H1 (cell line): ENCODE data around the gene TP53. TPM values are rescaled to one million over a fixed set of nuclear protein-coding genes. Genes with fewer than 3 reads are reported as not detected.

ENCODE experiments used
- CTCF ChIA-PET: fragments of 300-600 bp; sonication (Branson Sonifier 250); formaldehyde crosslinking; loops from one replicate; lab custom pipeline; 2021; ENCODE audit not compliant: partially characterized antibody; lab: Charles Lee
- POLR2A ChIA-PET: fragments of 300-600 bp; sonication (Branson Sonifier 250); formaldehyde crosslinking; loops from one replicate; lab custom pipeline; 2021; ENCODE audit warnings: inconsistent platforms; ENCODE audit not compliant: partially characterized antibody; lab: Charles Lee
- DNase-seq, 2 experiments: peaks; one replicate each; pipeline versions ENCODE4 v3.0.0 to v3.0.0-alpha.2; 2010 to 2022; ENCODE audit warnings: low spot score in 2 of 2, low read depth in 1 of 2, mixed read lengths in 1 of 2
- FAIRE-seq: peaks from 2 replicates; lab custom pipeline; 2011; peaks lifted over from hg19 to GRCh38; lab: Jason Lieb, UNC
- H2AFZ ChIP-seq: 2 replicates; pipeline ENCODE4 v1.8.1; 2012; ENCODE audit warnings: low read length, inconsistent platforms
- H2AK5ac ChIP-seq: 2 replicates; pipeline ENCODE4 v1.6.1; 2013; ENCODE audit warnings: low read depth, low read length
- H2BK120ac ChIP-seq: replicated peaks from 2 replicates; pipeline ENCODE3; 2013; ENCODE audit warnings: low read depth, low read length, inconsistent platforms
- H2BK12ac ChIP-seq: 2 replicates; pipeline ENCODE4 v1.6.1; 2013; ENCODE audit warnings: low read depth, low read length
- H2BK15ac ChIP-seq: 2 replicates; pipeline ENCODE4 v1.6.1; 2013; ENCODE audit warnings: low read length
- H2BK20ac ChIP-seq: 2 replicates; pipeline ENCODE4 v1.6.1; 2013; ENCODE audit warnings: low read length
- H2BK5ac ChIP-seq: 2 replicates; pipeline ENCODE4 v1.6.1; 2013; ENCODE audit warnings: low read depth, low read length
- H3K14ac ChIP-seq: 2 replicates; pipeline ENCODE4 v1.6.1; 2013; ENCODE audit warnings: inconsistent platforms; ENCODE audit not compliant: insufficient read length
- H3K18ac ChIP-seq: 2 replicates; pipeline ENCODE4 v1.6.1; 2013; ENCODE audit warnings: low read length; ENCODE audit errors: extremely low read depth
- H3K23ac ChIP-seq: 2 replicates; pipeline ENCODE4 v1.6.1; 2013; ENCODE audit warnings: inconsistent platforms; ENCODE audit not compliant: insufficient read length
- H3K23me2 ChIP-seq: 2 replicates; pipeline ENCODE4 v1.6.1; 2013; ENCODE audit warnings: low read depth, low read length
- H3K27ac ChIP-seq: 2 replicates; pipeline ENCODE4 v1.6.1; 2011; ENCODE audit warnings: low read depth, low read length, inconsistent platforms
- H3K27me3 ChIP-seq, 4 experiments: replicated peaks in 1 of 4; 1 replicate in 1 of 4; 2 replicates in 3 of 4; pipeline versions ENCODE4 v1.6.1 to v1.8.1; 2011 to 2013; ENCODE audit warnings: low read length in 3 of 4, mild to moderate bottlenecking in 3 of 4, inconsistent platforms in 2 of 4, mixed read lengths in 2 of 4, moderate library complexity in 1 of 4; ENCODE audit not compliant: control insufficient read depth in 3 of 4, insufficient read depth in 3 of 4; ENCODE audit errors: extremely low read depth in 1 of 4
- H3K36me3 ChIP-seq, 4 experiments: 2 replicates each; pipeline versions ENCODE4 v1.6.1 to v1.8.1; 2011 to 2013; ENCODE audit warnings: mild to moderate bottlenecking in 4 of 4, low read length in 3 of 4, moderate library complexity in 2 of 4, control low read depth in 1 of 4, inconsistent platforms in 1 of 4; ENCODE audit not compliant: insufficient read depth in 4 of 4, control insufficient read depth in 2 of 4
- H3K4ac ChIP-seq: replicated peaks from 2 replicates; pipeline ENCODE3; 2013; ENCODE audit warnings: low read length, low read depth, mixed read lengths, inconsistent platforms; ENCODE audit not compliant: insufficient read length
- H3K4me1 ChIP-seq, 4 experiments: replicated peaks in 1 of 4; 1 replicate in 1 of 4; 2 replicates in 3 of 4; pipeline versions ENCODE4 v1.6.1 to v1.8.1; 2011 to 2013; ENCODE audit warnings: low read length in 3 of 4, inconsistent platforms in 2 of 4, mixed read lengths in 1 of 4; ENCODE audit not compliant: insufficient read depth in 4 of 4, control insufficient read depth in 3 of 4
- H3K4me2 ChIP-seq, 2 experiments: 2 replicates each; pipeline versions ENCODE4 v1.6.1 to v1.8.1; 2011 to 2013; ENCODE audit warnings: low read depth in 2 of 2, low read length in 2 of 2, control low read depth in 1 of 2, inconsistent platforms in 1 of 2, mild to moderate bottlenecking in 1 of 2; ENCODE audit not compliant: insufficient read depth in 1 of 2
- H3K4me3 ChIP-seq, 4 experiments: fragments of 200-600, 300-600 bp in 1 of 4; sonication (generic), shearing (Covaris generic), sonication (Bioruptor Twin) in 1 of 4; 2 replicates each; pipeline versions ENCODE4 v1.5.1 to v1.8.1; 2011 to 2016; ENCODE audit warnings: low read length in 4 of 4, low read depth in 3 of 4, control low read depth in 2 of 4, inconsistent platforms in 2 of 4, mild to moderate bottlenecking in 2 of 4, mixed read lengths in 1 of 4, moderate library complexity in 1 of 4; ENCODE audit not compliant: insufficient read depth in 2 of 4; ENCODE audit errors: extremely low read depth in 1 of 4
- H3K56ac ChIP-seq: replicated peaks from 2 replicates; pipeline ENCODE3; 2013; ENCODE audit warnings: low read depth, mild to moderate bottlenecking, mixed read lengths, low read length, inconsistent platforms; ENCODE audit not compliant: insufficient read length
- H3K79me1 ChIP-seq: 2 replicates; pipeline ENCODE4 v1.6.1; 2013; ENCODE audit warnings: low read depth, low read length, control low read depth
- H3K79me2 ChIP-seq, 2 experiments: 2 replicates each; pipeline versions ENCODE4 v1.6.1 to v1.8.1; 2012 to 2013; ENCODE audit warnings: low read length in 2 of 2, mild to moderate bottlenecking in 2 of 2, inconsistent platforms in 1 of 2; ENCODE audit not compliant: insufficient read depth in 2 of 2, control insufficient read depth in 1 of 2
- H3K9ac ChIP-seq, 4 experiments: replicated peaks in 1 of 4; 1 replicate in 1 of 4; 2 replicates in 3 of 4; pipeline versions ENCODE4 v1.6.1 to v1.8.1; 2011 to 2013; ENCODE audit warnings: low read depth in 3 of 4, low read length in 3 of 4, control low read depth in 2 of 4, mild to moderate bottlenecking in 2 of 4, moderate library complexity in 2 of 4, inconsistent platforms in 1 of 4; ENCODE audit errors: extremely low read depth in 1 of 4
- H3K9me3 ChIP-seq, 2 experiments: 2 replicates each; pipeline versions ENCODE4 v1.6.1 to v1.8.1; 2012 to 2013; ENCODE audit warnings: mild to moderate bottlenecking in 2 of 2, moderate library complexity in 2 of 2, control low read depth in 1 of 2, inconsistent platforms in 1 of 2, low read depth in 1 of 2, low read length in 1 of 2, mixed read lengths in 1 of 2; ENCODE audit not compliant: insufficient read depth in 2 of 2
- H4K20me1 ChIP-seq, 2 experiments: replicated peaks in 1 of 2; 2 replicates each; pipeline versions ENCODE3 to v1.8.1; 2011 to 2013; ENCODE audit warnings: inconsistent platforms in 2 of 2, low read length in 2 of 2, mild to moderate bottlenecking in 1 of 2; ENCODE audit not compliant: insufficient read depth in 2 of 2, control insufficient read depth in 1 of 2
- H4K5ac ChIP-seq: 2 replicates; pipeline ENCODE4 v1.6.1; 2013; ENCODE audit warnings: low read length, low read depth, mixed read lengths, inconsistent platforms; ENCODE audit not compliant: insufficient read length
- H4K8ac ChIP-seq: 2 replicates; pipeline ENCODE4 v1.8.0; 2013; ENCODE audit warnings: mild to moderate bottlenecking, moderate library complexity, low read length, inconsistent platforms; ENCODE audit not compliant: insufficient read depth; ENCODE audit errors: extremely low read depth
- H4K91ac ChIP-seq: replicated peaks from 2 replicates; pipeline ENCODE3; 2013; ENCODE audit warnings: low read length, mixed read lengths, inconsistent platforms; ENCODE audit not compliant: insufficient read length
- FOSL1 ChIP-seq: IDR thresholded peaks from 2 replicates; pipeline ENCODE4 v1.6.1; 2011; ENCODE audit warnings: mild to moderate bottlenecking, low read depth, low read length, moderate library complexity; ENCODE audit not compliant: insufficient read depth
- MAX ChIP-seq: IDR thresholded peaks from 2 replicates; pipeline ENCODE4 v1.6.1; 2012; ENCODE audit warnings: inconsistent platforms
- RAD21 ChIP-seq, 2 experiments: IDR thresholded peaks in 1 of 2; conservative IDR thresholded peaks in 1 of 2; 2 replicates each; pipeline ENCODE4 v1.6.1; 2011; ENCODE audit warnings: low read depth in 2 of 2, low read length in 2 of 2, improper control_type of control experiment in 1 of 2, inconsistent platforms in 1 of 2, mild to moderate bottlenecking in 1 of 2, moderate library complexity in 1 of 2
- SAP30 ChIP-seq: fragments of 300-600 bp; sonication (generic); IDR thresholded peaks from 2 replicates; pipeline ENCODE4 v1.7.1; 2012; ENCODE audit warnings: low read length, moderate library complexity, mild to moderate bottlenecking, inconsistent platforms; ENCODE audit not compliant: insufficient read depth, insufficient replicate concordance
- SIN3A ChIP-seq, 2 experiments: IDR thresholded peaks in 1 of 2; conservative IDR thresholded peaks in 1 of 2; 2 replicates each; pipeline ENCODE4 v1.6.1; 2011 to 2012; ENCODE audit warnings: low read length in 2 of 2, improper control_type of control experiment in 1 of 2, low read depth in 1 of 2, mild to moderate bottlenecking in 1 of 2
- SP1 ChIP-seq: IDR thresholded peaks from 2 replicates; pipeline ENCODE4 v1.6.1; 2011; ENCODE audit warnings: low read depth, low read length
- TAF1 ChIP-seq: IDR thresholded peaks from 2 replicates; pipeline ENCODE4 v1.6.1; 2011; ENCODE audit warnings: mild to moderate bottlenecking, low read depth, low read length
- TAF7 ChIP-seq: optimal IDR thresholded peaks from 2 replicates; pipeline ENCODE3; 2011; ENCODE audit warnings: low read depth, mild to moderate bottlenecking, inconsistent platforms, low read length, moderate library complexity, borderline replicate concordance
- TCF12 ChIP-seq: IDR thresholded peaks from 2 replicates; pipeline ENCODE4 v1.6.1; 2011; ENCODE audit warnings: low read depth, mild to moderate bottlenecking, low read length
- WGBS, 2 experiments: shearing (Covaris generic) in 1 of 2; methylation state at CpG; one replicate each; pipeline versions ENCODE4 v1.1.6 to v1.1.7; 2013 to 2015; ENCODE audit warnings: low lambda C conversion rate in 2 of 2, mixed read lengths in 2 of 2, inconsistent platforms in 1 of 2, low coverage in 1 of 2, missing lambda C conversion rate in 1 of 2; ENCODE audit not compliant: insufficient replicate concordance in 2 of 2, insufficient coverage in 1 of 2, insufficient read length in 1 of 2; ENCODE audit errors: extremely low coverage in 1 of 2, missing lambda C conversion rate in 1 of 2; 5-methylcytosine and 5-hydroxymethylcytosine counted together
- polyA plus RNA-seq, 7 experiments: library from polyadenylated mRNA; depleted of rRNA in 3 of 7; stranded (reverse) in 5 of 7; unstranded in 2 of 7; fragments of >200 nt in 5 of 7; fragments of 200-250 nt in 2 of 7; gene quantifications; 1 replicate in 5 of 7; 2 replicates in 1 of 7; 4 replicates in 1 of 7; pipeline versions ENCODE4 v1.2.1 to v1.2.3, GENCODE V29; 2011 to 2013; ENCODE audit warnings: missing spikeins in 2 of 7, mixed read lengths in 2 of 7
- total RNA-seq: library from RNA; stranded (reverse); fragmentation: NEBNext Ultra II Directional; extraction: Animal tissue kit (Norgen Biotek cat#: 25700); gene quantifications from 2 replicates; pipeline ENCODE4 v1.2.1, GENCODE V29; 2021

The TP53 gene
- total and polyA plus RNA-seq, 2 of the 8 experiments (the other 6 are each of a cell fraction or from before 2014, with no cell fraction given), result 143 to 198 TPM

GRCh38 chr17:7676533-7676932, 10.8 kb downstream of the TP53 start:
- Histone ChIP-seq H3K18ac (no peak overlapping the region), H3K4me3 (peak overlapping the region in 2 of 4 experiments; percentile 15 to 16; a peak in 2 of 8 replicates), H4K91ac (no peak overlapping the region), H3K79me1 (peaks cover 3% of the 10 kb centered on the region; the same call in 1 of the 2 replicates), H3K36me3 (peaks cover 24 to 44% (median 37%) of the 10 kb centered on the region in 4 experiments), H2BK5ac (peak overlapping the region; percentile 40; the same call in 1 of the 2 replicates), H3K27ac (no peak overlapping the region; the same call in 1 of the 2 replicates), H3K23ac (no peak overlapping the region), H3K4me2 (peak overlapping the region; percentile 47 to 57), H3K4me1 (peaks cover 5 to 18% (median 12%) of the 10 kb centered on the region in 4 experiments), H2AK5ac (no peak overlapping the region), H3K79me2 (peaks cover 0 to 25% of the 10 kb centered on the region in 2 experiments; a peak in 2 of 4 replicates), H4K5ac (no peak overlapping the region), H4K8ac (no peak overlapping the region), H3K56ac (no peak overlapping the region)
- CTCF ChIA-PET, result interaction anchor here (0.6 to 15.7 kb wide), 6 partner anchors 9 to 87 kb away, joined by 4 to 332 read pairs (median 68); partner anchors contain the start of genes SHBG, SOX15, TP53 and WRAP53
- DNase-seq (no peak), FAIRE-seq (peak; percentile 32)
- WGBS, 2 experiments, result 81% methylated on average over 5 of the region's 5 CpGs; no CpG with 5 or more reads in 1 of the 2 experiments
- TF ChIP-seq MAX, result peak; percentile 49
- 0 out of 4 replicates have a peak, but pooled peaks of 1 of the 2 experiments have one; percentile 50 for TF ChIP-seq SIN3A (conservative IDR thresholded peaks at IDR 0.05 in 1 of 2, IDR thresholded peaks at IDR 0.05 in 1 of 2; ENCODE audit: low read depth in 1 of 2, low read length in 2 of 2)
- TF ChIP-seq TAF1, result no peak
- peak; percentile 64 for TF ChIP-seq SP1
- no peak for TF ChIP-seq FOSL1
- TF ChIP-seq TAF7, result no peak
- TF ChIP-seq RAD21 (IDR thresholded peaks at IDR 0.05 in 1 of 2, conservative IDR thresholded peaks at IDR 0.05 in 1 of 2; ENCODE audit: low read depth in 2 of 2, low read length in 2 of 2), result no peak
- no peak for TF ChIP-seq SAP30
- TF ChIP-seq TCF12, result 0 out of 2 replicates have a peak, but pooled peaks have one; percentile 24
- TF ChIP-seq, all 59 proteins: peak for 4
- H2BK20ac ChIP-seq, result 0 out of 2 replicates have a peak overlapping the region, but pooled peaks have one; percentile 1
- no peak overlapping the region for H3K14ac ChIP-seq
- H4K20me1 ChIP-seq, result peaks cover 4 to 5% of the 10 kb centered on the region in 2 experiments
- no peak overlapping the region for H2BK15ac ChIP-seq
- H2AFZ ChIP-seq, result no peak overlapping the region
- H2BK12ac ChIP-seq, result no peak overlapping the region; the same call in 1 of the 2 replicates
- no peaks in the 10 kb centered on the region for H3K27me3 ChIP-seq
- POLR2A ChIA-PET, result interaction anchor here (0.6 to 79.4 kb wide), 8 partner anchors 10 to 165 kb away, joined by 3 to 2272 read pairs (median 8); partner anchors contain the start of genes ATP1B2, CD68, FXR2 and MPDU1
- peaks cover 5 to 13% of the 10 kb centered on the region in 2 experiments; a peak in 2 of 4 replicates for H3K9me3 ChIP-seq
- no peak overlapping the region for H3K9ac ChIP-seq
- H3K4ac ChIP-seq, result no peak overlapping the region
- H2BK120ac ChIP-seq, result no peak overlapping the region
- H3K23me2 ChIP-seq, result no peaks in the 10 kb centered on the region
